HG02981 (cell line): ENCODE measurements around the gene LRMDA.
A peak's percentile ranks its signal among the peaks of the same experiment; 100 is the strongest.

Experiments
- ATAC-seq: cut with Tn5 transposase; IDR thresholded peaks from one replicate; pipeline ENCODE4 v1.9.1; 2021; ENCODE audit warnings: mild to moderate bottlenecking, moderate library complexity; ENCODE audit not compliant: unreplicated experiment

LRMDA gene

DNA sequence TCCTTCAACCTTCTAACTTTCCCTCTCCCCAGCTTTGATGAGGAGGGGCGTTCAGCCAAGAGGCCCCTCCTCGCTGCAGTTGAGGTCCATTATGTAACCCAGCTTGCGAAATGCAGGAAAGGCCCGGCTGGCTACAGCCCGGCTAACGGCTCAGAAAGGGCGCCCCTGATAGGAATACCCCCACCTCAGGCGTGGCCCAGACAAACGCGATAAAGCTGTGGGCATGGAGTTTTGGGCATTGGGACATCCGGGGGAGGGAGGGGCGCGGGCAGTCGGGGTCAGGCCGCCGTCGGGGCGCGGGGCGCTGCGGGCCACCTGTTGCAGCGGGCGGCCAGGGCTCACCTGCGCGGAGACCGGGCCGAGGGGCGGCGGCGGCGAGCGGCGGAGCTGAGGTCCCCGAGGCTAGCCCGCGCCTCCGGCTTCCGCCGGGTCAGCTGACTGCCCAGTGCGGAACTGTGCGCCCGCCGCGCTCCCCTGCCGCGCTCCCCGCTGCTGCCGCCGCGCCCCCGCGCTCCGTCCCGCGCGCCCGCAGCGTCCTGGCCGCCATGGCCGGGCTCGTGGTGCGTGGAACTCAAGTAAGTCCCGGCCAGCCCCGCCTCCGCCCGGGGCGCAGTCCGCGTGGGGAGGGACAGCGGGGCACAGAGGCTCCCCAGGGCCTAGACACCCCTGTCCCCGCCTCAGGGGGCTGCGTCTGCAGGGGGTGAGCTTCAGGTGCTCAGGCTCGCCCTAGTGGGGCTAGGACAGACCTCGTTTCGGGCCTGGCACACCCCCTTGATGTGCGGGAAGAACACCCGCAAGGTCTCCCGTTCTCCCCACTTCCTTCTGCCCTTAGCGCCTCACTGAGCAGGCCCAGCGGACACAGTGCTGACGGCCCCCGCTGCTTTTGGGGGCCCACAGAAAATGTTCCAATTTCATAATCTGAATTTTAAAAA, at the start of gene LRMDA:
LRMDA (plus strand) TSS at position 445 of the 932 bp plus-strand sequence.
- ATAC-seq: peak; percentile 62

DNA sequence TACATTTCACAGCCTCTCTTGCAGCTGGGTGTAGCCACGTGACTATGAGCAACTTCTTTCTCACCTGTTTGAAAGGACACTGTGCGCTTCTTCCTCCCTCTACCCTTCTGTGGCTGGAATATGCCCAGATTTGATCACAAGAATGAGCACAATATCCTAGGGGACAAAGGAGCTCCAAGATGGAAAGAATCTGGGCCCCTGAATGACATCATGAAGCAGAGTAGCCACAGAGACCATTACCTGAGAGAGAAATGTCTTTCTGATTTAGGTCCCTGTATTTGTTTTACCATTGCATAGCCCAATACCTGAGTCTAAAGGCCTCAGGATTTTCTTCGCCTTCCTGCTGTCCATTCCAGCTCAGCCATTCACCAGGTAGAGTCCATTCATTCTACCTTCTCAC, 45.3 kb upstream of the LRMDA start:
- no peak for ATAC-seq

DNA sequence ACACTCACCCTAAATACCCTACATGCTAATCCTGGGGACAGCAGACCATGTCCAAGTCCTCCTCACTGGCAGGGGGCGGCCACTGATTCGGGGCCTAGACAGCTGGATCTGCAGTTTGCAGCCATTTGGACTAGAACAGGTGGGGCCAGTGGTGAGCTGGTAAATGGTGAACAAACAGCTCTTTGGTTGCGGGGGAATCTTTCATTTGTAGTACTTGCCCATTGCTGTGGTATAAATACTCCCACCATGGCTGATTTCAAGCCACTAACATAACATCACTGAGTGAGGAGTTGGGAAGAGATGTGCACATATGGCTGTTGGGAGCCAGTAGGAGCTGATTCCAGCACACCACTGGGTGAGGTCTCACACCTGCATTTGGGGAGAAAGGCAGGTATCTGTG, 43.3 kb upstream of the LRMDA start:
- no peak for ATAC-seq

DNA sequence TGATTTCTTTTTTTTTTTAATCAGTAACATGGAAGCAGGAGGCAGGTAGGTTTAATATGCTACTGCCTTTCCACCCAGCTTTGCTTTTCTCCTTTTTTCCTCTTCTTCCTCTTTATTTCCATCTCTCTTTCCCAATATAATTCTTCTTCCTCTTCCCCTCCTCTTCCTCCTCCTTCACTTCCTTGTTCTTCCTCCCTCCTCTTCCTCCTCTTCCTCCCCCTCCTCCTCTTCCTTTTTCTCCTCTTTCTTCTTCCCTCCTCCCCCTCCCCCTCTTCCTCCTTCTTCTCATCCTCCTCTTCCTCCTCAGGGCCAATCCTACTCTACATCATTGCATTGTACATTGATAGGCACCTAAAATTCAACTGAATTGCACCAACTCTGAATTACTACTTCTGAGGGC, 41.2 kb upstream of the LRMDA start:
- no peak for ATAC-seq

DNA sequence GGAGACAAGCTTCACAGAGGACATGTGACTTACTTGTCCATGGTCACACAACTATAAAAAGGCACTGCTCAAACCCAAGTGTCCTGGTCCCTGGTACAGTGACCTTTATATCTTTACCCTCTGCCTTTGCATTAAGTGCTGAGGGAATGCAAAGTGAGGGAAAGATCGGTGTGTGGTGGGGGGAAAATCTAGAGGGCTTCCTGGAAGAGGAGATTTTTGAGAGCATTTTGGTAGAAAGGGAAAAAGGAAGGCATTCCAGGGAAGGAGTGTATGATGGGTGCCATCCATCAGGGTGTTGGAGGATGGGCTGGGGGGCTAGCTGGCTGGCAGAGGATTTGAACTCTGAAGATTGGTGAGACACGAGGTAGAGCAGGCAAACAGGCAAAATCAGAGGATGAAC, 39.2 kb upstream of the LRMDA start:
- no peak for ATAC-seq

DNA sequence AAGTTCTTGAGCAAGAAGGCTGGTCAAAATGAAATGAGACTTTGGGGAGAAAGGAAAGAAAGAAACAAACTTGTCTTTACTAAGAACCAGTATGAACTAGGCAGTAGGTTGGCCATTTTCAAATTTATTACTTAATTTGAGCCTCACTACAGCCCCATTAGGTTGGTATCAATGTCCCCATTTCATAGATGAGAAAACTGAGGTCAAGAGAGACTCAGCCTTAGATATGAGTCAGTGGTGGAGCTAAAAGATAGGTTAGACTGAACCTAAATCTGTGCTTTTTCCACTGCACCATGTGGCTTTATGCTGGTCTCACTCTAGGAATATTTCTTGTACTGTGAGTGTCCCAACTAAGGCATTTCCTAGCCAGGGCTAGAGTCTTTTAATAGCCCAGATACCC, 38.7 kb upstream of the LRMDA start:
- no peak for ATAC-seq

DNA sequence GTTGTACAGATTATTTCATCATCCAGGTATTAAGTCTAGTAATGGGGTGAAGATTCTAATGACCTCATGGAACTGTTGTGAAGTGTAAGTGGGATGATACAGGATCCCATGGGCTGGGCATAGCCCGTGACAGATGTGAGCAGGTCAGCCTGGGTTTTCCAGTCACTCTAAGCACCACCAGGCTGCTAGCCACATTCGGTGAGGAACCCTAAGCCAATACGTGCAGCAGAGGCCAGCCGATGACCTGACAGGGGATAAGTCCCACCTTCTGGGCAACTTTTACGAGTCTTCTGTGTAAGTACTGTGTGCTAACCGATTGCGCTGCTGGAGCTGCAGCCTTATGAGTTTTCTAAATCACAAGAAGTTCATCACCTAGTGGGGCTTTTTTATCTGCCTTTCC, 37.2 kb upstream of the LRMDA start:
- ATAC-seq: no peak

DNA sequence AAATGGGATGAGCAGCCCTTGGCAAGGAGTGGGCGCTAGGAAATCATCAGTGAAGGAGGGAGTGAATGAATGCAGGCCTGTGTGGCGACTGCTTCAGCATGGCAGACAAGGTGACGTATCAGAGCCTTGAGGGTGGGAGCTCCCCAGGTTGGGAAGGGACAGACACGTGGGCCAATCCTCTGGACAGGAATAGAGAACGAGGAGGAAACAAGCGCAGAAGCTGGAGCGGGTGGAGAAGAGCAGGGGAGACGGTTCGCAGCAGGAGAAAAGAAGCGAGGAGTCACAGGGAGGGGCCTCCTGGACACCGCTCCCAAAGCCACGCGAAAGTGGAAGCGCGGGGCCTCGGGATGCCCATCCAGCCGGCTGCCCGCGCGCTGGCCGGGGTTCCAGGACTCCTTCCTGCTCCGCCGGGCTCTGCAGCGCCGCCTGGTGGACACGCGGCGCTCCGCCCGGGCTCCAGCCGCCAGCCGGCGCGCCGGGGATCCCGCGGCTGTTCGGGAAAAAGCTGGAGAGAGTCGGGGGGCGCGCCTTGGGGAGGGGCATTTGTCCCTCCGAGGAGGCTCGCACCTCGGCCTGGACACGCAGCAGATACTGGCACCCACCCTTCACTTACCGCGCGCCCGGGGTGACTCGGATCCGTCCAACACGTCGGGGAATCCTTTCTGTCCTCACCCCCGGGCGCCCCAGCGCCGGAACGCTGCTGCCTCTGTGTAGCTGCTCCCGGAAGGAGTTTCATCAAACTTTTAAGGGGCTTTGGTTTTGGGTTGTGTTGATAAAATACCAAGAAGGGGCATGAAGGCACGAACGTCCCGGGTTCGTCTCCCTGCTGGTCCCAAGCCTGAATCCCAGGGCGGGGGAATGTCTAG, 36.1 kb upstream of the LRMDA start:
- no peak for ATAC-seq

DNA sequence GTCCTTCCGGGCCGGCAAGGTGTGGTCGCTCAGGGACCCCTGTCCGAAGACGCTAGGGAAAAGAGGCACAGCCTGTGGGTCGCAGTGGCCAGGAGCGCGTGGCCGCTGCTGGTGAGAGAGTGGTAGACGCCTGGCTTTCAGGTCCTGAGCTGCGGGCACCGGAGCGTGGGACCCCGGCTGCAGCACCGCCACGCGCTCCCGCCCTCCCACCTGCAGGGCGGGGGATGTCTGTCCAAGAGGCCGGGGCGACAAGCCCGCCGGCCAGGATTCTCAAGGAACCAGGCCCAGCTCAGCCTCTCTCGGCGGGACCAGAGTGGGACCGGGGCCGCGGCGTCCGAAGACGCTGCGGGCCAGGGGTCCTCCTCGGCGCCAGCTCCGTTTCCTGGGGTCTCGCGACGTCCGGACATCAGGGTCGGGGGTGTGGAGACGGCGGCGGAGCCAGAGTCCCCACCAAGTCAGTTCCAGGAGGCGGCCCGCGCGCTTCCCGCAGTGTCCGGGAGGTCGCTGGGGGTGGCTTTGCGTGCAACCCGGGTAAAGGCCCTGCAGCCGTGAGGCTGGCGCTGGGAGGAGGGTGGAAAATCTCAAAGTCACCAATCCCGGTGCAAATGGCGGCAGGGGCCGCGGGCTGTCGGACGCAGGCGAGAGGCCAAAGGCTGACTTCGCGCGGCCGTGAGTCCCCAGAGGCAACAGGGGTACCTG, 35.3 kb upstream of the LRMDA start:
- ATAC-seq: no peak

DNA sequence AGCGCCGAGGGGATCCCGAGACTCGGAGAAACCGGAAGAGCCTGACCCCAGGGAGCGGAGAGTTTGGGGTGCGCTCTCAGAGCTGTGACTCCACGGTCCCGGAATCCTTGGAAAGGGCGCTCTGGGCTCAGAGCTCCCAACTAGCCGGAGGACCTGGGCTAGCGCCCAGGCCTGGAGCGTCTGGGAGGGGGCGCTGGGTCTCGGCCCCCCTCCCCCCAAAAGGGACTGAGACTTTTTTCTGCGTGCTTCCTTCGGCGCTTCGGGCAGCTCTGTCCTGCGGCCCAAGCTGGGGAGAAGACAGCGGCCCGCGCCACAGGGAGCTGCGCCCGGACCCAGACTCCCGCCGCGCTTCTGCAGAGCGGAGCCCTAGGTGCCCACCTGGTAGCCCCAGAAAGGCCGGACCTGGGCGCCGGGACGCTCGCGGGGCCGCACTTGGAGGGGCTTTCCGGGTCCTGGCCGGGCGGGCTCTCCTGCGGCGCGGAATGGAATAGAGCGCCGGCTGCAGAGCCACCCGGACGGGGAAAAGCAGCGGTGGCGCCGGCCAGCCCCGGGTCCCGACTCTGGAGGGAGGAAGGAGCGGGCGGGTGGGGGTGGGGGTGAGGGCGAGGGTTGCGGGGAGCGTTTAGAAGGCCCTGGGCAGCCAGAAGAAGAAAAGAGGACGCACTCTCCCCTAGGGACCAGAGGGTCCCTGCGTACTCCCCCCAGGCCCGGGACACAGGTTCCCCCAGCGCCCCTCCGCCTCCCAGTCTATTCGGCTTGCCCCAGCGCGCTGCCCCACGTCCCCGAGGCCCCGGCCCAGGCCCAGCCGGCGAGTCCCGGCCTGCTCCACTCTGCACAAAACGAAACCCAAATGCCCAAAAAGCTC, 34.6 kb upstream of the LRMDA start:
- ATAC-seq: no peak

DNA sequence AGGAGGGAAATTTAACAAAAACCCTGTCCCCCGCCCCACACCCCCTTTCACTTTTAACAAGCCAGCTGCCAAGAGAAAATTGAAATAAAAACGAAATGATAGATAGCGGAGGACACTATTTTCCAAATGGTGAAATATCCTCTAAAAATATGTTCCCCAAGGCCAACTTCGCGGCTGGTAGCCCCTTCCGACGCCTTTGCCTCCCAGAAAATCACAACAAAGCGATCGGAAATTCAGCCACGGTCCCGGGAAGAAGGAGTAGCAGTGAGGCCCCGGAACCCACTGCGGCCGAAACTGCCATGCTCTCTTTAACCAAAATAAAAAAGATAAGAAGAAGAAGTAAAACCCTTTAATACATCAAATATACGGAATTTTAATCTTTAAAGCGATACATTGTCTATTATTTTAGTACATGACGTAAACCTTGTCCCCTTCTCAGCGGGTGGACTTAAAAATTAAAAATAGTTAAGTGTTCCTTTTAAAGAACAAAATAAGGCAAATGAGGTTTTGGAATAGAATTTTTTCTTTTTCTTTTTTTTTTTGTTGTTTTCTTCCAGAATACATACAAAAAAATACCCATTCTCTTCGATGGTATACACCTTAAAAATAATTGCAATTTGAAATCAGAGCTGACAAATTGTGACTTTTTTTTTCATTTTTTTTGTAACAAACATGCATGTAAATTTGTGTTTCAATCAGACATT, 33.8 kb upstream of the LRMDA start:
- no peak for ATAC-seq

DNA sequence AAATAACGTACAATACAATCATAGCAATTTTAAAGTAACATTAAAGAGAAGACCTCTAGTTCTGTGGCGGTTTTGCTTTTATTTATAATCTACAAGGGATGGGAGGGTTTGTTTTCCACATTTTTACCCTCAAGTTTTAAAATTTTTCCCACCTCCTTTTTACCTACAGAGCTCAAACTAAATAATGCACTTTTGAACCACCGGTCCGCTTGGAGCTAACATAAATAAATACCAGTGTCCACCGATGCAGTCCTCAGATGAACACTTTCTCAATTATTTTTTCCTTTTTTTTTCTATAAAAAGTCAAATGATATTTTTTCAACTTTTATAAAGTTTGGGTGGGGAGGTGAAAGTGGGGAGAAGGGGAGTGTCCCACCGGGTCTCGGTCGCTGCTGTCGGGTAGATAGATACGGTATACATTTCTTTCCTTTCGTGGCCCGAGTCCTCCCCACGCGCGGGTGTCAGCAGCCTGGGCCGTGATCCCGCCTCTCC, 33.2 kb upstream of the LRMDA start:
- no peak for ATAC-seq

DNA sequence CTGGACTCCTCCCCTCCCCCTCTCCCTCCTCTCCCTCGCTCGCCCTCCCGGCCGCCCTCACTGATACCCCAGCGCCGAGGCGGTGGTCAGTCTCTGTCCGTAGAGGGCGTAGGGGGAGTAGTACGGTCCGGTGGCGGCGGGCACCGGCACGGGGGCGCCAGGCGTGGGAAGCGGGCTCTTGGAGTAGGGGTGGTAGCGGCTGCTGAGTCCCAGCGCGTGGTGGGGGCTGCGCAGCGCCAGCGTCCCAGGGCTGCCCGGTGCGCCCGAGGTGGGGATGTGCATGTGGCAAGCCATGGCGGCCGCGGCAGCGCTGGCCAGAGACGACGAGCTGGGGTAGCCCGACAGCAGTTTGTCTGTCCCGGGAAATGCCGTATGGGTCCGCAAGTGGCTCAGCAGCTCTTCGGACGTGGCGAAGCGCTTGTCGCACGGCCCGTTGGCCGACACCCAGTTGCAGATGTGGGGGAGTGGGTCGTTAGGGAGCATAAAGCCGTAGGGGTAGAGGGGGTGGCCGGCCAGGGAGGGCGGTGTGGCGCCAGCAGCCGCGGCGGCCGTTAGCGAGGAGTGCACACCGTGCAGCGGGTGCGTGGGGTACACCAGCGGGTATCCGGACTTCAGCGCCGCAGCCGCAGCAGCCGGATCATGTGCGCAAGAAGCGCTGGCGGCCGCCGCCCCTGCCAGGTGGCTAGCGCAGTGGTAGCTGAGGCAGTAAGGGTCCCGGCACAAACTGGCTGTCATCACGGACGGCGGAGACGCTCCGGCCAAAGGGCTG, 32.5 kb upstream of the LRMDA start:
- no peak for ATAC-seq

DNA sequence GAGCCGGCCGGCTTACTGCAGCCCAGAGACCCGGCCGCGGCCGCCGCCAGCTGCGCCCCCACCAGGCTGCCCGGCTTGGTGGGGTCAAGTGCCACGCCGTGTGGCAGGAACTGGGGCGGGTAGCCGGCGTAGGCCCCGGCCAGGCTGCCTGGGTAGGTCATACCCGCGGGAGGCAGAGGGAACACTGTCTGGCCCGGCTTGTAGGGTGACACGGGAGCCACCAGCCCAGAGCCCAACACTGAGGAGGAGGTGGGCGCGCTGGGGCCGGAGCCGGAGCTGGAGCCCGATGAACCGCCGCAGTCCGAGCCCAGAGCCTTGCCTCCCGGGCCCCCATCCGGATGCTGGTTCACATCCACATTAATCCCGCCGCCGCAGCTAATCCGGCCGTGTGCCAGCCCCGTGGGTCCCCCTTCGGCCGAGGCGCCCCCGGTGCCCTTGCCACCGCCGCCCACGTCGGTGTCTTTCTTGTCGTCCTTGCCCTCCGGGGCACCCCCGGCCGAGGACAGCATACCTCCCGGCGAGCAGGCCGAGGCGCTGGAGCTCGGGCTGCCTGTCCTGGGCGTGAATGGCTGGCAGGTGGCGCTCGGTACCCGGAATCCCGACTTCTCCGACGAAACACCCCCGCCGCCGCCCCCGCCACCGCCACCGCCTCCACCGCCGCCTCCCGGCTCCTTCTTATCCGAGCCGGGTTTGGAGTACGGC, 31.8 kb upstream of the LRMDA start:
- no peak for ATAC-seq

DNA sequence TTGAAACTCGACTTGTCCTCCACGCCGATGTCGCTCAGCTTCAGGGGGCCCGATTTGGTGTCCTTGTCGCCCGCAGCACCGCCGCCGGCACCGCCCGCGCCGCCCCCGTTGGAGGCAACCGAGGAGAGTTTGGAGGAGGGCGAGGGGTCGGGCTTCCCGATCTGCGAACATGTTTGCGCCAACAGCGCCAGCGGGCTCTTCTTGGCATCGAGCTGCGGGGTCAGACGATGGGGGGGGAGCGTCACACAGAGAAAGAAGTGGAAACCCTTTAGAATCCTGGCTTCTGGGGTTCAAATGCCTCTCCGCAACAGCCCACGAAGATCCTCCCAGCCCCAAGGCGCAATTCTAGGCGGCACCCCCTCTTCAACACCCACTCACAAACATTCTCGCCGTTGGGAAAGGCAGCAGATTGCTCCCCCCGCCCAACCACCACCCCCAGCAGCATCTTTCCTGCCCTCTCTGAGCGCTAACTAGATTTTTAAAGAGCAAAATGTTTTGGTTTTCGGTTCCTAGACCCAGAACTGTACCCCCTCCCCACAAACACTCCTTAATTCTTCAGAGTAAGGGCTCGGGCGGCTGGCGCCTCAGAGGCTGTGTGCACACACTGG, 31.2 kb upstream of the LRMDA start:
- ATAC-seq: no peak

DNA sequence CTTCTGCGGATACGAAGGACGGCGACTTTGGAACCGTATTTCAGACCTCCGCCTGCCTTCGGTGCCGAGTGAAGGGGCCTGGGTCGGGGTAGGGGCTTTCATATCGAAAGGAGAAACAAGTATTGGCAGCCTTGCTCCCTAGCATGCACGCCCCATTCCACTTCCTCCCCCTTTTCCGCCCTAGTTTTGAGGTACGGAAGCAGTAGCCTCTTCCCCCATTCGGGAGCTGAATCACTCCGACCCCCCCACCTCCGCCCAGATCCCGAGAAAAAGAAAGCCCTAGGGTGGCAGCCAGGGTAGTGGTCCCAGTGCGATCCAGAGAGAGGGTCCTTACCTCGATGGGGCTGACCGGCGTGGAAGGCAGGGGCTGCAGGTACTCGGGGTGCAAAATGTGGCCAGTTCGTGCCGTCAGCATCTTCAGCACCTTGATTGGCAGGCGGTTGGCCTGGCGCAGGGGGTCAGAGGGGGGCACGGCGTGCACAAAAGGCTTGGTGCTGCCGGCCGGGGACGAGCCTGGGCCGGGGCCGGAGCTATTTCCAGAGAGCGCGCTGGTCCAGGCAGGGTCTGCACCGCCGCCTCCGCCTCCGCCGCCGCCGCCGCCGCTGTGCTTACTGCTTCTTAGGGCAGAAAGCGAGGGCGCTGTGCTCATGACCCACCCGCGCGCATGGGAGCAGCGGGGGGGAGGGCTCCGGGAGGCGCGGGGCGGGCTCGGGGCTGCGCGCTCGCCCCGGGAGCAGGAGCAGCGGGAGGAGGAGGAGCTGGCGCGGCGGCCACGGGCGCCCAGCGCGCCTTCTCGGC, 30.5 kb upstream of the LRMDA start:
- peak; percentile 29 for ATAC-seq
